Measurements from ENCODE around the gene UAP1L1.
A peak's percentile ranks its signal among the peaks of the same experiment; 100 is the strongest.
"Not testable (repeated sequence)": the region's sequence is repeated elsewhere in the genome, so short reads cannot be mapped to it uniquely, and the experiment has no call there.

The UAP1L1 gene

DNA sequence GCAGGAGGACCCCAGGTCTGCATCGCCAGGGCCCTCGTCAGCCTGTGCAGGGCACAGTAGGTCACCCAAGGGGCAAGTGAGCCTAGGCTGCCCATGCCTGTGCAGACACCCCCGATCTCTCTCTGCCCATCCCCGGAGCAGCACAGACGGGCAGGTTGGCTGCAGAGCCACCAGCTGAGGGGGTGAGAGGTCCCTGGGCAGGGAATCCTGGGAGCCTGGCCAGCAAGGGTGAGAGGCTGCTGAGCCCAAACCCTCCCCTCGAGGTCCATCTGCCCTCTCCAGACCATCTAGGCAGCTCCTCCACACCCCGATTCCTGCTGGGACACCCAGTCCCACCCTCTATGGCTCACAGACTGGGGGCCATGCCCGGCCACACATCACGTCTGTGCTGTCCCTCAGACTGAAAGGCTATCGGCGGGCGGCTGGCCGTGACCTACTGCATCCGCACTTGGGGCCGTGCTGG lies 40.0 kb downstream of the UAP1L1 start:
- Histone ChIP-seq H4K12ac (ENCODE audit: low read depth, low read length) (no peak overlapping the region), H3K9ac (ENCODE audit: low read length) (no peak overlapping the region), H3K18ac (ENCODE audit: low read length) (no peak overlapping the region), H2AK5ac (ENCODE audit: low read length) (no peak overlapping the region), H2AFZ (ENCODE audit: insufficient read depth, low read length, poor library complexity) (no peak overlapping the region), H3K36me3 (ENCODE audit: control insufficient read depth in 1 of 2, insufficient read depth in 2 of 2, low read length in 2 of 2) (no peaks in the 10 kb centered on the region), H4K8ac (ENCODE audit: low read depth, low read length) (no peak overlapping the region), H3K4me3 (ENCODE audit: low read depth, low read length) (no peak overlapping the region), H3K27me3 (ENCODE audit: insufficient read depth, low read length) (peaks cover 24% of the 10 kb centered on the region), H2BK12ac (ENCODE audit: low read length) (no peak overlapping the region), H3K79me1 (ENCODE audit: low read length) (no peaks in the 10 kb centered on the region), H3K9me3 (ENCODE audit: insufficient read depth, low read depth, low read length) (no peaks in the 10 kb centered on the region), H3K14ac (ENCODE audit: low read length) (no peak overlapping the region), H3K4ac (ENCODE audit: low read depth, low read length) (no peak overlapping the region), H2BK5ac (ENCODE audit: low read depth, low read length, poor library complexity) (no peak overlapping the region), H3K79me2 (ENCODE audit: control insufficient read depth, insufficient read depth, low read length, poor library complexity) (no peaks in the 10 kb centered on the region), H3K27ac (ENCODE audit: low read depth, low read length) (no peak overlapping the region), H4K91ac (ENCODE audit: low read depth, low read length) (no peak overlapping the region), H3K4me1 (ENCODE audit: control insufficient read depth in 1 of 2, insufficient read depth in 2 of 2, low read length in 2 of 2) (no peaks in the 10 kb centered on the region), H3K4me2 (ENCODE audit: low read length) (no peak overlapping the region), H2BK120ac (ENCODE audit: insufficient read depth, low read length, poor library complexity) (no peak overlapping the region), H3K23ac (ENCODE audit: low read length) (no peak overlapping the region)
- DNase-seq: no peak
- no CpG with 5 or more reads among the region's 15 CpGs for WGBS (ENCODE audit: extremely low coverage, insufficient coverage, insufficient read length)

DNA sequence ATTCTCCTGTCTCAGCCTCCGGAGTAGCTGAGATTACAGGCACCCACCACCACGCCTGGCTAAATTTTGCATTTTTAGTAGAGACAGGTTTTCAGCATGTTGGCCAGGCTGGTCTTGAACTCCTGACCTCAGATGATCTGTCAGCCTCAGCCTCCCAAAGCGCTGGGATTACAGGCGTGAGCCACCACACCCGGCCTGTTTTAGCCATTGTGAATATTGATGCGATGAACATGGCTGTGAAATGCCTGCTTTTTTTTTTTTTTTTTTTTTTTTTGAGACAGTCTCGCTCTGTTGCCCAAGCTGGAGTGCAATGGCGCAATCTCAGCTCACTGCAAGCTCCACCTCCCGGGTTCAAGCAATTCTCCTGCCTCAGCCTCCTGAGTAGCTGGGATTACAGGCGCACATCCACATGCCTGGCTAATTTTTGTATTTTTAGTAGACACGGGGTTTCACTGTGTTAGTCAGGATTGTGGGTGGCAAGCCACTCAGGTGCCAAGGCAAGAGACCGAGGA lies 40.8 kb downstream of the UAP1L1 start:
- H3K18ac ChIP-seq (ENCODE audit: low read length); H2BK12ac ChIP-seq (ENCODE audit: low read length); H3K9ac ChIP-seq (ENCODE audit: low read length); H3K4ac ChIP-seq (ENCODE audit: low read depth, low read length); H2AFZ ChIP-seq (ENCODE audit: insufficient read depth, low read length, poor library complexity); H3K23ac ChIP-seq (ENCODE audit: low read length); H3K79me1 ChIP-seq (ENCODE audit: low read length); H3K4me1 ChIP-seq (ENCODE audit: control insufficient read depth in 1 of 2, insufficient read depth in 2 of 2, low read length in 2 of 2); H3K27ac ChIP-seq (ENCODE audit: low read depth, low read length); H2BK5ac ChIP-seq (ENCODE audit: low read depth, low read length, poor library complexity); H4K91ac ChIP-seq (ENCODE audit: low read depth, low read length); H3K4me3 ChIP-seq (ENCODE audit: low read depth, low read length); H2BK120ac ChIP-seq (ENCODE audit: insufficient read depth, low read length, poor library complexity); H3K9me3 ChIP-seq (ENCODE audit: insufficient read depth, low read depth, low read length); H3K36me3 ChIP-seq (ENCODE audit: control insufficient read depth in 1 of 2, insufficient read depth in 2 of 2, low read length in 2 of 2); H4K8ac ChIP-seq (ENCODE audit: low read depth, low read length); H3K79me2 ChIP-seq (ENCODE audit: control insufficient read depth, insufficient read depth, low read length, poor library complexity); H4K12ac ChIP-seq (ENCODE audit: low read depth, low read length); H3K14ac ChIP-seq (ENCODE audit: low read length); H2AK5ac ChIP-seq (ENCODE audit: low read length); H3K4me2 ChIP-seq (ENCODE audit: low read length): not testable (repeated sequence)
- DNase-seq: peak; percentile 48 to 57
- no CpG with 5 or more reads among the region's 12 CpGs for WGBS (ENCODE audit: extremely low coverage, insufficient coverage, insufficient read length)
- peaks cover 24% of the 10 kb centered on the region for H3K27me3 ChIP-seq (ENCODE audit: insufficient read depth, low read length)

DNA sequence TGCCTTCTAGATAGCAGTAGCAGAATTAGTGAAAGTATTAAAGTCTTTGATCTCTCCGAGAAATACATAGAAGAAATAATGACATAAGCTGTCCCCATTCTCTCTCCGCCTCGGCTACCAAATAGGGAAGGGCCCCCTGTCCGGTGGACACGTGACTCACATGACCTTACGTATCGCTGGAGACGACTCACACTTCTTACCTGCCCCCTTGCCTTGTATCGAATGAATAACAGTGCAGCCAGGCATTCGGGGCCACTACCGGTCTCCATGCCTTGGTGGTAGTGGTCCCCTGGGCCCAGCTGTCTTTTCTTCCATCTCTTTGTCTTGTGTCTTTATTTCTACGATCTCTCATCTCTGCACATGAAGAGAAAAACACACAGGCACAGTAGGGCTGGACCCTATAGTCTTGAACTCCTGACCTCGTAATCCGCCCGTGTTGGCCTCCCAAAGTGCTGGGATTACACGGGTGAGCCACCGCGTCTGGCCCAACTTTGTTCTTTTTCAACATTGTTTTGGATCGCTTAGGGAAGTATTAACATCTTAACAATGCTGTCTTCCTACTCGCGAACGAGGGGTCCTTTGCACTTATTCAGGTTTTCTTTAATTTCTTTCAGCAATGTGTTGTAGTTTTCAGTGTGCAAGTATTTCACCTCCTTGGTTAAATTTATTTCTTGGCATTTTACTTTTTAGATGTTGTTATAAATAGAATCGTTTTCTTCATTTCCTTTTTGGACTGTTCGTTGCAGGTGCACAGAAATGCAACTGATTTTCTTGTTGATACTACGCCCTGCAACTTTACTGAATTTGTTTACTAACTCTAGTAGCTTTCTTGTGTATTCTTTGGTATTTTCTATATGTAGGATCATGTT lies 44.8 kb downstream of the UAP1L1 start:
- H2BK120ac ChIP-seq (ENCODE audit: insufficient read depth, low read length, poor library complexity); H2BK5ac ChIP-seq (ENCODE audit: low read depth, low read length, poor library complexity); H3K4me2 ChIP-seq (ENCODE audit: low read length); H3K4me1 ChIP-seq (ENCODE audit: control insufficient read depth in 1 of 2, insufficient read depth in 2 of 2, low read length in 2 of 2); H3K27me3 ChIP-seq (ENCODE audit: insufficient read depth, low read length); H3K9ac ChIP-seq (ENCODE audit: low read length); H3K18ac ChIP-seq (ENCODE audit: low read length); H2AFZ ChIP-seq (ENCODE audit: insufficient read depth, low read length, poor library complexity); H4K91ac ChIP-seq (ENCODE audit: low read depth, low read length); H3K14ac ChIP-seq (ENCODE audit: low read length); H3K9me3 ChIP-seq (ENCODE audit: insufficient read depth, low read depth, low read length); H2AK5ac ChIP-seq (ENCODE audit: low read length); H3K4ac ChIP-seq (ENCODE audit: low read depth, low read length); H3K27ac ChIP-seq (ENCODE audit: low read depth, low read length); H3K4me3 ChIP-seq (ENCODE audit: low read depth, low read length); H3K36me3 ChIP-seq (ENCODE audit: control insufficient read depth in 1 of 2, insufficient read depth in 2 of 2, low read length in 2 of 2); H4K12ac ChIP-seq (ENCODE audit: low read depth, low read length); H2BK12ac ChIP-seq (ENCODE audit: low read length); H3K79me1 ChIP-seq (ENCODE audit: low read length); H3K79me2 ChIP-seq (ENCODE audit: control insufficient read depth, insufficient read depth, low read length, poor library complexity); H4K8ac ChIP-seq (ENCODE audit: low read depth, low read length); H3K23ac ChIP-seq (ENCODE audit: low read length); DNase-seq: not testable (repeated sequence)
- no CpG with 5 or more reads among the region's 25 CpGs for WGBS (ENCODE audit: extremely low coverage, insufficient coverage, insufficient read length)

DNA sequence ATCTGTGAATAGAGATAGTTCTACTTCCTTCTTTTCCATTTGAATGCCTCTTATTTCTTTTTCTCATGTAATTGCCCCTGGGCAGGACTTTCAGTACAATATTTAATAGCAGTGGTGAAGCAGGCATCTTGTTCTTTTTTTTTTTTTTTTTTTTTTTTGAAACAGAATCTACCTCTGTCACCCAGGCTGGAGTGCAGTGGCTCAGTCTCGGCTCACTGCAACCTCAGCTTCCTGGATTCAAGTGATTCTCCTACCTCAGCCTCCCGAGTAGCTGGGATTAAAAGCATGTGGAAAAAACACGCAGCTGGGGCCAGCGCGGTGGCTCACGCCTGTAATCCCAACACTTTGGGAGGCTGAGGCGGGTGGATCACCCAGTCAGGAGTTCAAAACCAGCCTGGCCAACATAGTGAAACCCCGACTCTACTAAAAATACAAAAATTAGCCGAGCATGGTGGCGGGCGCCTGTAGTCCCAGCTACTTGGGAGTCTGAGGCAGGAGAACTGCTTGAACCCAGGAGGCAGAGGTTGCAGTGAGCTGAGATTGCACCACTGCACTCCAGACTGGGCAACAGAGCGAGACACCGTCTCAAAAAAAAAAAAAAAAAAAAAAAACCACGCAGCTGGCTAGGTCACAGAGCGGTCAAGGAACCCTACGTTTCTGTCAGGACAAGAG lies 45.6 kb downstream of the UAP1L1 start:
- H4K12ac ChIP-seq (ENCODE audit: low read depth, low read length): not testable (repeated sequence)

More for the DNA sequence above, 45.6 kb downstream of the UAP1L1 start:
- H3K4me1 ChIP-seq (ENCODE audit: control insufficient read depth in 1 of 2, insufficient read depth in 2 of 2, low read length in 2 of 2); H3K27ac ChIP-seq (ENCODE audit: low read depth, low read length); H3K79me2 ChIP-seq (ENCODE audit: control insufficient read depth, insufficient read depth, low read length, poor library complexity); H3K9me3 ChIP-seq (ENCODE audit: insufficient read depth, low read depth, low read length); H3K4me2 ChIP-seq (ENCODE audit: low read length); H3K36me3 ChIP-seq (ENCODE audit: control insufficient read depth in 1 of 2, insufficient read depth in 2 of 2, low read length in 2 of 2); H4K91ac ChIP-seq (ENCODE audit: low read depth, low read length); H3K4me3 ChIP-seq (ENCODE audit: low read depth, low read length); H3K27me3 ChIP-seq (ENCODE audit: insufficient read depth, low read length); H3K23ac ChIP-seq (ENCODE audit: low read length); H4K8ac ChIP-seq (ENCODE audit: low read depth, low read length); H2AK5ac ChIP-seq (ENCODE audit: low read length); H3K79me1 ChIP-seq (ENCODE audit: low read length); H3K9ac ChIP-seq (ENCODE audit: low read length); H3K4ac ChIP-seq (ENCODE audit: low read depth, low read length); H2AFZ ChIP-seq (ENCODE audit: insufficient read depth, low read length, poor library complexity); H2BK5ac ChIP-seq (ENCODE audit: low read depth, low read length, poor library complexity); H3K14ac ChIP-seq (ENCODE audit: low read length); H2BK12ac ChIP-seq (ENCODE audit: low read length); DNase-seq; H2BK120ac ChIP-seq (ENCODE audit: insufficient read depth, low read length, poor library complexity); H3K18ac ChIP-seq (ENCODE audit: low read length): not testable (repeated sequence)
- WGBS (ENCODE audit: extremely low coverage, insufficient coverage, insufficient read length): no CpG with 5 or more reads among the region's 16 CpGs
